Neural progenitor cell (in vitro differentiated cells): ENCODE measurements around the gene ING5. TPM values are rescaled to one million over a fixed set of nuclear protein-coding genes. Genes with fewer than 3 reads are reported as not detected.

Experiments used
- DNase-seq: peaks from one replicate; pipeline ENCODE4 v3.0.0-alpha.2; 2016; ENCODE audit warnings: low spot score
- H2AFZ ChIP-seq: fragments of 200-600 bp; sonication (generic); replicated peaks from 2 replicates; pipeline ENCODE4 v1.6.1; 2016; ENCODE audit warnings: antibody characterized with exemption
- H3F3A ChIP-seq: fragments of 200-600 bp; sonication (generic); 2 replicates; pipeline ENCODE4 v1.6.1; 2016; ENCODE audit warnings: antibody characterized with exemption, low read depth
- H3K27ac ChIP-seq: fragments of 200-600 bp; sonication (generic); 2 replicates; pipeline ENCODE4 v1.5.1; 2016; ENCODE audit warnings: mild to moderate bottlenecking
- H3K27me3 ChIP-seq: fragments of 200-600 bp; sonication (generic); 2 replicates; pipeline ENCODE4 v1.6.1; 2016; ENCODE audit warnings: mild to moderate bottlenecking, moderate library complexity
- H3K36me3 ChIP-seq: fragments of 200-600 bp; sonication (generic); 2 replicates; pipeline ENCODE4 v1.5.1; 2016
- H3K4me1 ChIP-seq: fragments of 200-600 bp; sonication (generic); 2 replicates; pipeline ENCODE4 v1.6.1; 2016; ENCODE audit warnings: mixed run types
- H3K4me2 ChIP-seq: fragments of 200-600 bp; sonication (generic); 2 replicates; pipeline ENCODE4 v1.6.1; 2016
- H3K4me3 ChIP-seq: fragments of 200-600 bp; sonication (generic); 2 replicates; pipeline ENCODE4 v1.5.1; 2016
- H3K79me2 ChIP-seq: fragments of 200-600 bp; sonication (generic); 2 replicates; pipeline ENCODE4 v1.6.1; 2016; ENCODE audit warnings: low read depth
- H3K9ac ChIP-seq: fragments of 200-600 bp; sonication (generic); 2 replicates; pipeline ENCODE4 v1.6.1; 2016
- H3K9me3 ChIP-seq: fragments of 200-600 bp; sonication (generic); 2 replicates; pipeline ENCODE4 v1.5.1; 2016; ENCODE audit warnings: low read depth
- H4K20me1 ChIP-seq: fragments of 200-600 bp; sonication (generic); 2 replicates; pipeline ENCODE4 v1.6.1; 2016; ENCODE audit warnings: low read depth
- H3K27ac Mint-ChIP-seq: 3 replicates; pipeline ENCODE4 v1.8.0; 2021; ENCODE audit warnings: mixed read lengths
- H3K27me3 Mint-ChIP-seq: 2 replicates; pipeline ENCODE4 v1.8.0; 2022; ENCODE audit warnings: low read depth, mild to moderate bottlenecking, inconsistent platforms, moderate library complexity, mixed read lengths; ENCODE audit not compliant: insufficient read depth
- H3K36me3 Mint-ChIP-seq: 3 replicates; pipeline ENCODE4 v1.8.0; 2021; ENCODE audit warnings: mixed read lengths
- H3K4me1 Mint-ChIP-seq: 3 replicates; pipeline ENCODE4 v1.8.0; 2021; ENCODE audit warnings: mixed read lengths
- H3K4me3 Mint-ChIP-seq: 3 replicates; pipeline ENCODE4 v1.8.0; 2021; ENCODE audit warnings: mild to moderate bottlenecking, moderate library complexity, mixed read lengths
- H3K9me3 Mint-ChIP-seq: 3 replicates; pipeline ENCODE4 v1.8.0; 2020; ENCODE audit warnings: mixed read lengths
- CTCF ChIP-seq: fragments of 200-600 bp; sonication (generic); IDR thresholded peaks from 2 replicates; pipeline ENCODE4 v1.5.1; 2017; ENCODE audit warnings: antibody characterized with exemption, mild to moderate bottlenecking
- EZH2 ChIP-seq: fragments of 200-600 bp; sonication (generic); IDR thresholded peaks from 2 replicates; pipeline ENCODE4 v1.6.1; 2017; ENCODE audit warnings: antibody characterized with exemption, mild to moderate bottlenecking, moderate library complexity
- EZH2phosphoT487 ChIP-seq: fragments of 200-600 bp; sonication (generic); IDR thresholded peaks from 2 replicates; pipeline ENCODE4 v1.6.1; 2017; ENCODE audit warnings: antibody characterized with exemption
- total RNA-seq: library from RNA; depleted of rRNA; stranded (reverse); fragments of >200 nt; gene quantifications from 2 replicates; pipeline ENCODE4 v1.2.3, GENCODE V29; 2015; ENCODE audit warnings: low replicate concordance

ING5 gene
- total RNA-seq, 1 donor from 2014 or later: 38.2 TPM

GRCh38 chr2:241733391-241734207, 31.8 kb downstream of the ING5 start:
- Histone ChIP-seq H3K9me3 (no peaks in the 10 kb centered on the region), H3K4me3 (peak overlapping the region; percentile 68), H3K36me3 (no peaks in the 10 kb centered on the region), H3K4me2 (peak overlapping the region; percentile 70), H3K79me2 (no peaks in the 10 kb centered on the region), H2AFZ (peak overlapping the region; percentile 93), H3K27ac (no peak overlapping the region), H3K27me3 (no peaks in the 10 kb centered on the region), H4K20me1 (peaks cover 7% of the 10 kb centered on the region), H3K9ac (no peak overlapping the region), H3F3A (no peaks in the 10 kb centered on the region), H3K4me1 (no peaks in the 10 kb centered on the region)
- H3K9me3 Mint-ChIP-seq: peaks cover 3% of the 10 kb centered on the region
- DNase-seq: no peak
- peak overlapping the region; percentile 78 for H3K4me3 Mint-ChIP-seq
- H3K36me3 Mint-ChIP-seq: no peaks in the 10 kb centered on the region
- no peak overlapping the region for H3K27ac Mint-ChIP-seq
- peaks cover 2% of the 10 kb centered on the region for H3K27me3 Mint-ChIP-seq
- TF ChIP-seq EZH2 (no peak), CTCF (no peak), EZH2phosphoT487 (no peak)
- H3K4me1 Mint-ChIP-seq: peaks cover 3% of the 10 kb centered on the region

DNA sequence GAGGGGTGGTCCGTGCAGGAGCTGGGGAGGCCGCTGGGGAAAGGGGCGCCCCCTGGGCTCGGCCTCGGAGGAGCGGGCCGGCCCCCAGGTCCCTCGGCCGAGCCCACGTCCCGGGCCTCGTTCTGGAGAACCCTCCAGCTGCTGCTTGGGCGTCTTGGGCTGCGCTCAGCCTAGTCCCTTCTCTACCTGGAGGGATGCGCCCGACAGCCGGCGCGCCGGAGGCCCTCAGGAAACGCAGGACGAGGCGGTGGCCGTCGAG, 32.3 kb downstream of the ING5 start:
- Histone ChIP-seq H3K9ac (no peak overlapping the region), H3F3A (no peaks in the 10 kb centered on the region), H3K27me3 (no peaks in the 10 kb centered on the region), H3K4me1 (no peaks in the 10 kb centered on the region), H3K27ac (no peak overlapping the region), H3K9me3 (no peaks in the 10 kb centered on the region), H4K20me1 (peaks cover 7% of the 10 kb centered on the region), H3K4me2 (peak overlapping the region; percentile 70), H2AFZ (peak overlapping the region; percentile 93), H3K36me3 (no peaks in the 10 kb centered on the region), H3K4me3 (peak overlapping the region; percentile 68), H3K79me2 (no peaks in the 10 kb centered on the region)
- Mint-ChIP-seq H3K9me3 (peaks cover 3% of the 10 kb centered on the region), H3K27ac (no peak overlapping the region), H3K36me3 (no peaks in the 10 kb centered on the region), H3K4me3 (no peak overlapping the region), H3K4me1 (peaks cover 3% of the 10 kb centered on the region), H3K27me3 (peaks cover 2% of the 10 kb centered on the region)
- TF ChIP-seq EZH2 (no peak), EZH2phosphoT487 (no peak), CTCF (peak; percentile 33)
- DNase-seq: no peak

GRCh38 chr2:241734467-241735208, 32.8 kb downstream of the ING5 start, which contains the start of gene D2HGDH:
D2HGDH (plus strand) TSS chr2:241734630; CDS start chr2:241735225, 595 bp downstream.
- TF ChIP-seq EZH2phosphoT487: no peak
- TF ChIP-seq EZH2: no peak
- TF ChIP-seq CTCF: no peak
- peak within 1 kb of the TSS; percentile 68 for H3K4me3 ChIP-seq
- no peaks in the 10 kb centered on the region for H3K79me2 ChIP-seq
- H4K20me1 ChIP-seq: peaks cover 7% of the 10 kb centered on the region
- H3K27ac Mint-ChIP-seq: no peak within 1 kb of the TSS
- peaks cover 2% of the 10 kb centered on the region for H3K27me3 Mint-ChIP-seq
- peak within 1 kb of the TSS; percentile 39 for H3K9ac ChIP-seq
- no peaks in the 10 kb centered on the region for H3K36me3 ChIP-seq
- peak within 1 kb of the TSS; percentile 87 for H3K4me3 Mint-ChIP-seq
- H3K27me3 ChIP-seq: no peaks in the 10 kb centered on the region
- DNase-seq: peak; percentile 95
- H3F3A ChIP-seq: no peaks in the 10 kb centered on the region
- H3K36me3 Mint-ChIP-seq: no peaks in the 10 kb centered on the region
- H2AFZ ChIP-seq: peak within 1 kb of the TSS; percentile 93
- H3K27ac ChIP-seq: no peak within 1 kb of the TSS
- no peaks in the 10 kb centered on the region for H3K9me3 ChIP-seq
- peak within 1 kb of the TSS; percentile 91 for H3K4me2 ChIP-seq
- H3K4me1 ChIP-seq: no peaks in the 10 kb centered on the region
- peaks cover 3% of the 10 kb centered on the region for H3K9me3 Mint-ChIP-seq
- peaks cover 3% of the 10 kb centered on the region for H3K4me1 Mint-ChIP-seq
